H4 (cell line): Measurements from ENCODE around the gene CYP3A7. TPM values are rescaled to one million over a fixed set of nuclear protein-coding genes. Genes with fewer than 3 reads are reported as not detected.
"Not testable (repeated sequence)": the region's sequence is repeated elsewhere in the genome, so short reads cannot be mapped to it uniquely, and the experiment has no call there.

Experiments
- DNase-seq: peaks from one replicate; pipeline ENCODE4 v3.0.0-alpha.2; 2015; ENCODE audit warnings: low spot score
- total RNA-seq: library from RNA; depleted of rRNA; stranded (reverse); fragments of >200 nt; shearing (Covaris generic); gene quantifications from 2 replicates; pipeline ENCODE4 v1.2.3, GENCODE V29; 2014; rRNA removed

Gene CYP3A7
- total RNA-seq, 1 experiment from 2014 or later, result not detected

GRCh38 chr7:99669782-99670181 is 65.2 kb downstream of the CYP3A7 start:
- no peak for DNase-seq

DNA sequence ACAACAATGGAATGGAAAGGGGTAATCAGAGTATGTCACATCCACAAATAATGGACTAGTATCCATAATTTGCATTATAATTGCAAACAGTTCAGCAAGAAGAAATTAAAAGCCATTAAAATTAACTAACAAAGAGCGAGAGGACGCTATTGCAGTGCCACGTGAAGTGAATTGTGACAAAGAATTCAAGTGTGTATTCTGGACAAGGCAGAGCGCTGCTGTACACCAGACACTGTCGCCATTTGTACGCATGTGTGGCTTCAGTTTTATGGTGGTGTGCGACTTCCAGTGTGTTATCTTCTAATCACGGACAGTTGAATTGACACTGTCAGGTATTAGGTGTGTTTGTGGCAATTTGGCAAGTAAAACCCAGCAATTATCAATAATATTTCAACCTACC is 66.5 kb downstream of the CYP3A7 start:
- DNase-seq, result no peak

DNA sequence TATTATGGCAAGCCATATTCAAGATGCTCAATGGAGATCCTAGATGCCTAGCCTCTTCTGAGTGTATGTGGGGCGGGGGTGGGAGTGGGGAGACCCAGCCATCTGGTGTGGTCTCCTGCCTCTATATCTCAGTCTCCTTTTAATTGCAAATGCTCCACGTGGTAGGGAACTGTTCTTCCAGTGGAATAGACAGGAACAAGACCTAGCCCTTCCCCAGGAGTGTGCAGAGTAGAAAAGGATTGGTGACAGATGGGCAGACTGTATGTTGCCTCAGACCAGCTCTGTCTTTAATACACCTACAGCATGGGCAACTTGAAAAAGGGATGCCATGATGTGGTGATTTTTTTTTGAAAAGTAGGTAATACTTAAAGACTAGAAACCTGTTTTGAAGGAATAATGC is 67.8 kb downstream of the CYP3A7 start:
- no peak for DNase-seq

- DNase-seq, result no peak
Measured at GRCh38 chr7:99666013-99666395, 69.0 kb downstream of the CYP3A7 start.

- no peak for DNase-seq
Measured at GRCh38 chr7:99665312-99666012, 69.5 kb downstream of the CYP3A7 start.

DNA sequence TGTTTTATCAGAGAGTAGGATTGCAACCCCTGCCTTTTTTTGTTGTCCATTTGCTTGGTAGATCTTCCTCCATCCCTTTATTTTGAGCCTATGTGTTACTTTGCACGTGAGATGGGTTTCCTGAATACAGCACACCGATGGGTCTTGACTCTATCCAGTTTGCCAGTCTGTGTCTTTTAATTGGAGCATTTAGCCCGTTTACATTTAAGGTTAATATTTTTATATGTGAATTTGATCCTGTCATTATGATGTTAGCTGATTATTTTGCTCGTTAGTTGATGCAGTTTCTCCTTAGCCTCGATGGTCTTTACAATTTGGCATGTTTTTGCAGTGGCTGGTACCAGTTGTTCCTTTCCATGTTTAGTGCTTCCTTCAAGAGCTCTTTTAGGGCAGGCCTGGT is 77.1 kb downstream of the CYP3A7 start:
- not testable (repeated sequence) for DNase-seq

Other genes with a start within 250 kb of the CYP3A7 start
- gene ZNF394, start 234.9 kb downstream of the CYP3A7 start, total RNA-seq, result 17.0 and 20.8 TPM in 2 replicates
- 13.6 and 14.7 TPM in 2 replicates for gene ZKSCAN5, start 230.5 kb downstream of the CYP3A7 start, total RNA-seq
- 9.8 and 11.3 TPM in 2 replicates for gene FAM200A, start 183.1 kb downstream of the CYP3A7 start, total RNA-seq
- 36.4 and 51.2 TPM in 2 replicates for gene ZNF655, start 176.6 kb downstream of the CYP3A7 start, total RNA-seq
- gene TMEM225B, start 136.9 kb downstream of the CYP3A7 start, total RNA-seq, result 0.19 and 1.6 TPM in 2 replicates
- gene ZSCAN25, start 118.2 kb downstream of the CYP3A7 start, total RNA-seq, result 6.9 and 14.2 TPM in 2 replicates
- gene CYP3A5, start 55.2 kb downstream of the CYP3A7 start, total RNA-seq, result not detected in 2 replicates
- not detected in 2 replicates for gene CYP3A4, start 49.0 kb upstream of the CYP3A7 start, total RNA-seq
- gene CYP3A43, start 92.8 kb upstream of the CYP3A7 start, total RNA-seq, result not detected in 2 replicates
- 0.23 TPM in 1 of 2 replicates, not detected in the other for gene OR2AE1, start 141.8 kb upstream of the CYP3A7 start, total RNA-seq
- gene TRIM4, start 184.3 kb upstream of the CYP3A7 start, total RNA-seq, result 21.1 and 21.7 TPM in 2 replicates
- 0.10 TPM in 1 of 2 replicates, not detected in the other for gene GJC3, start 194.4 kb upstream of the CYP3A7 start, total RNA-seq
- 1.3 and 3.5 TPM in 2 replicates for gene AZGP1, start 240.8 kb upstream of the CYP3A7 start, total RNA-seq